MM.1S (cell line): Measurements from ENCODE around the gene IL36B.

ENCODE experiments used
- DNase-seq: peaks from one replicate; pipeline ENCODE4 v3.0.0-alpha.2; 2015
- H2AFZ ChIP-seq: fragments of 300-600 bp; sonication (generic); 2 replicates; pipeline ENCODE4 v1.6.0; 2016; ENCODE audit warnings: antibody characterized with exemption, low read length
- H3F3A ChIP-seq: fragments of 300-600 bp; sonication (generic); 2 replicates; pipeline ENCODE4 v1.6.1; 2016; ENCODE audit warnings: mild to moderate bottlenecking, antibody characterized with exemption, low read length, moderate library complexity, mixed read lengths; ENCODE audit not compliant: insufficient read depth
- H3K27ac ChIP-seq: fragments of 300-600 bp; sonication (generic); 2 replicates; pipeline ENCODE4 v1.5.1; 2016; ENCODE audit warnings: mild to moderate bottlenecking, low read length
- H3K27me3 ChIP-seq: fragments of 300-600 bp; sonication (generic); replicated peaks from 2 replicates; pipeline ENCODE4 v1.6.0; 2016; ENCODE audit warnings: low read length; ENCODE audit not compliant: insufficient read depth
- H3K36me3 ChIP-seq: fragments of 300-600 bp; sonication (generic); replicated peaks from 2 replicates; pipeline ENCODE4 v1.6.1; 2016; ENCODE audit warnings: mild to moderate bottlenecking, low read length, mixed read lengths; ENCODE audit not compliant: insufficient read depth
- H3K4me1 ChIP-seq: fragments of 300-600 bp; sonication (generic); 2 replicates; pipeline ENCODE4 v1.6.1; 2016; ENCODE audit warnings: low read length, mixed read lengths
- H3K4me2 ChIP-seq: fragments of 300-600 bp; sonication (generic); 2 replicates; pipeline ENCODE4 v1.6.0; 2016; ENCODE audit warnings: low read depth, low read length
- H3K4me3 ChIP-seq: fragments of 300-600 bp; sonication (generic); 2 replicates; pipeline ENCODE4 v1.5.1; 2016; ENCODE audit warnings: low read length, mixed read lengths
- H3K79me2 ChIP-seq: fragments of 300-600 bp; sonication (generic); 2 replicates; pipeline ENCODE4 v1.6.1; 2016; ENCODE audit warnings: mixed run types, low read length, mixed read lengths
- H3K9ac ChIP-seq: fragments of 300-600 bp; sonication (generic); 2 replicates; pipeline ENCODE4 v1.6.1; 2016; ENCODE audit warnings: low read length, mixed read lengths
- H3K9me2 ChIP-seq: fragments of 300-600 bp; sonication (generic); replicated peaks from 2 replicates; pipeline ENCODE4 v1.6.1; 2016; ENCODE audit warnings: mild to moderate bottlenecking, low read length, mixed read lengths; ENCODE audit not compliant: insufficient read depth
- H3K9me3 ChIP-seq: fragments of 300-600 bp; sonication (generic); replicated peaks from 2 replicates; pipeline ENCODE4 v1.6.1; 2016; ENCODE audit warnings: mild to moderate bottlenecking, low read length, mixed read lengths; ENCODE audit not compliant: insufficient read depth
- H4K20me1 ChIP-seq: fragments of 300-600 bp; sonication (generic); 2 replicates; pipeline ENCODE4 v1.6.1; 2016; ENCODE audit warnings: mild to moderate bottlenecking, low read length, moderate library complexity, mixed read lengths; ENCODE audit not compliant: insufficient read depth
- EZH2 ChIP-seq: fragments of 300-600 bp; sonication (generic); optimal IDR thresholded peaks from 2 replicates; pipeline ENCODE3; 2017; ENCODE audit warnings: low read depth, mild to moderate bottlenecking, antibody characterized with exemption, low read length, mixed read lengths
- EZH2phosphoT487 ChIP-seq: fragments of 300-600 bp; sonication (generic); IDR thresholded peaks from 2 replicates; pipeline ENCODE4 v1.6.1; 2018; ENCODE audit warnings: antibody characterized with exemption, low read length
- TF ChIP-seq, protein P1 (sequence below): fragments of 300-600 bp; sonication (generic); IDR thresholded peaks from 2 replicates; pipeline ENCODE4 v1.5.1; 2016; ENCODE audit warnings: antibody characterized with exemption, low read length, mixed read lengths

The IL36B gene

DNA sequence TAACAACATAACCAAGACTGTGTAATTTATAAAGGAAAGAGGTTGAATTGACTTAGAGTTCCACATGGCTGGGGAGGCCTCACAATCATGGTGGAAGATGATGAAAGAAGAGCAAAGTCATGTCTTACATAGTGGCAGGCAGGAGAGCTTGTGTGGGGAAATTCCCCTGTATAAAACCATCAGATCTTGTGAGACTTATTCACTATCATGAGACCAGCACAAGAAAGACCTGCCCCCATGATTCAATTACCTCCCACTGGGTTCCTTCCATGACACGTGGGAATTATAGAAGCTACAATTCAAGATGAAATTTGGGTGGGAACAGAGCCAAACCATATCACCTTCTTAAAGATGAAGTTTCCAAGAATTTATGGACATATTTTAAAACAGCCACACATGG, 3.9 kb upstream of the IL36B start:
- Histone ChIP-seq H3K36me3 (no peaks in the 10 kb centered on the region), H3K9me3 (no peaks in the 10 kb centered on the region; the same call in 1 of the 2 replicates), H3K79me2 (no peaks in the 10 kb centered on the region), H3K4me1 (peaks cover 12% of the 10 kb centered on the region), H3K27ac (no peak overlapping the region), H2AFZ (no peak overlapping the region), H3F3A (peaks cover 10% of the 10 kb centered on the region), H3K4me2 (no peak overlapping the region), H3K27me3 (no peaks in the 10 kb centered on the region), H3K9ac (no peak overlapping the region), H3K4me3 (no peak overlapping the region), H3K9me2 (no peaks in the 10 kb centered on the region), H4K20me1 (no peaks in the 10 kb centered on the region)
- no peak for DNase-seq
- TF ChIP-seq EZH2 (no peak), EZH2phosphoT487 (no peak)
- TF ChIP-seq, protein P1, sequence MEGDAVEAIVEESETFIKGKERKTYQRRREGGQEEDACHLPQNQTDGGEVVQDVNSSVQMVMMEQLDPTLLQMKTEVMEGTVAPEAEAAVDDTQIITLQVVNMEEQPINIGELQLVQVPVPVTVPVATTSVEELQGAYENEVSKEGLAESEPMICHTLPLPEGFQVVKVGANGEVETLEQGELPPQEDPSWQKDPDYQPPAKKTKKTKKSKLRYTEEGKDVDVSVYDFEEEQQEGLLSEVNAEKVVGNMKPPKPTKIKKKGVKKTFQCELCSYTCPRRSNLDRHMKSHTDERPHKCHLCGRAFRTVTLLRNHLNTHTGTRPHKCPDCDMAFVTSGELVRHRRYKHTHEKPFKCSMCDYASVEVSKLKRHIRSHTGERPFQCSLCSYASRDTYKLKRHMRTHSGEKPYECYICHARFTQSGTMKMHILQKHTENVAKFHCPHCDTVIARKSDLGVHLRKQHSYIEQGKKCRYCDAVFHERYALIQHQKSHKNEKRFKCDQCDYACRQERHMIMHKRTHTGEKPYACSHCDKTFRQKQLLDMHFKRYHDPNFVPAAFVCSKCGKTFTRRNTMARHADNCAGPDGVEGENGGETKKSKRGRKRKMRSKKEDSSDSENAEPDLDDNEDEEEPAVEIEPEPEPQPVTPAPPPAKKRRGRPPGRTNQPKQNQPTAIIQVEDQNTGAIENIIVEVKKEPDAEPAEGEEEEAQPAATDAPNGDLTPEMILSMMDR, result no peak

DNA sequence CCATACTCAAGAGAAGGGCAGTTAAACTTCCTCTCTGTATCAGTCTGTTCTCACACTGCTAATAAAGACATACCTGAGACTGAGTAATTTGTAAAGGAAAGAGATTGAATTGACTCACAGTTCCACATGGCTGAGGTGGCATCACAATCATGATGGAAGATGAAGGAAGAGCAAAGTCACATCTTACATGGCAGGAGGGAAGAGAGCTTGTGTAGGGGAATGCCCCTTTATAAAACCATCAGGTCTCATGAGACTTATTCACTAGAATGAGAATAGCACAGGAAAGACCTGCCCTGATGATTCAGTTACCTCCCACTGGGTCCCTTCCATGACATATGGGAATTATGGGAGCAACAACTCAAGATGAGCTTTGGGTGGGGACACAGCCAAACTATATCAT, 1.4 kb upstream of the IL36B start:
- TF ChIP-seq, protein P1, result no peak
- TF ChIP-seq EZH2 (no peak), EZH2phosphoT487 (no peak)
- Histone ChIP-seq H3K4me3 (no peak overlapping the region), H4K20me1 (no peaks in the 10 kb centered on the region), H3K9me3 (no peaks in the 10 kb centered on the region; the same call in 1 of the 2 replicates), H3K4me1 (peaks cover 12% of the 10 kb centered on the region), H3K27ac (peak overlapping the region; percentile 52), H3K4me2 (no peak overlapping the region), H3K9me2 (no peaks in the 10 kb centered on the region), H3K9ac (no peak overlapping the region), H2AFZ (no peak overlapping the region), H3F3A (peaks cover 10% of the 10 kb centered on the region), H3K79me2 (no peaks in the 10 kb centered on the region), H3K27me3 (no peaks in the 10 kb centered on the region), H3K36me3 (no peaks in the 10 kb centered on the region)
- DNase-seq, result no peak

DNA sequence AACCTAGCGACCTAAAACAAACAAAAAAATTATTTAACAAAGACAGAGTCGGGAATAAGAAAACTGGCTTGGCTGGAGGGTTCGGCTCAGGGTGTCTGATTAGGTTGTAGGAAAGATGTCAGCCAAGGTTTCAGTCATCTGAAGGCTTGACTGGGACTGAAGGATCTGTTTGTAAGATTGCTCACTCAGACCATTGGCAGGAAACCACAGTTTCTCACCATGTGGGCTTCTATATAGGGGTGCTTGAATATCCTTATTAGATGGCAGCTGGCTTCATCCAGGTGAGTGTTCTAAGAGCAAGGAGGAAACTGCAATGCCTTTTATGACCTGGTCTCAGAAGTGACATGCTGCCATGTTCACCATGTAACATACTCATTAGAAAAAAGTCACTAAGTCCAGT, 999 bp upstream of the IL36B start:
- Histone ChIP-seq H3K79me2 (no peaks in the 10 kb centered on the region), H3K9ac (no peak overlapping the region), H3K36me3 (no peaks in the 10 kb centered on the region), H3K4me2 (peak overlapping the region; percentile 31), H3K9me2 (no peaks in the 10 kb centered on the region), H3F3A (peaks cover 10% of the 10 kb centered on the region), H3K4me1 (peaks cover 12% of the 10 kb centered on the region), H3K27ac (peak overlapping the region; percentile 52), H3K27me3 (no peaks in the 10 kb centered on the region), H3K4me3 (no peak overlapping the region), H4K20me1 (no peaks in the 10 kb centered on the region), H3K9me3 (no peaks in the 10 kb centered on the region; the same call in 1 of the 2 replicates), H2AFZ (0 out of 2 replicates have a peak overlapping the region, but pooled peaks have one; percentile 4)
- peak; percentile 86 for DNase-seq
- TF ChIP-seq EZH2 (no peak), EZH2phosphoT487 (no peak)
- TF ChIP-seq, protein P1, result no peak
